Prostate gland (tissue), 2 donors: ENCODE data around the gene ARFGAP2. TPM values are rescaled to one million over a fixed set of nuclear protein-coding genes. Genes with fewer than 3 reads are reported as not detected.
"Not testable (repeated sequence)": the region's sequence is repeated elsewhere in the genome, so short reads cannot be mapped to it uniquely, and the experiment has no call there.

Experiments
- DNase-seq: peaks from one replicate; pipeline ENCODE4 v3.0.0-alpha.2; 2019; ENCODE audit warnings: low spot score
- H3K27ac ChIP-seq, 2 donors: fragments of 200-600 bp; sonication (generic); 2 replicates each; pipeline ENCODE4 v1.5.1; 2017 to 2019
- H3K27me3 ChIP-seq: fragments of 200-600 bp; sonication (generic); replicated peaks from 2 replicates; pipeline ENCODE4 v1.5.1; 2019; ENCODE audit not compliant: insufficient read depth
- H3K36me3 ChIP-seq, 2 donors: fragments of 200-600 bp; sonication (generic); 1 replicate in 1 of 2; 2 replicates in 1 of 2; pipeline versions ENCODE4 v1.5.1 to v1.8.1; 2017 to 2019
- H3K4me1 ChIP-seq: fragments of 200-600 bp; sonication (generic); replicated peaks from 2 replicates; pipeline ENCODE4 v1.5.1; 2019
- H3K4me3 ChIP-seq, 2 donors: fragments of 200-600 bp; sonication (generic); 2 replicates each; pipeline ENCODE4 v1.5.1; 2017 to 2019
- H3K9me3 ChIP-seq: fragments of 200-600 bp; sonication (generic); 2 replicates; pipeline ENCODE4 v1.5.1; 2017
- POLR2A ChIP-seq: fragments of 450-650 bp; IDR thresholded peaks from one replicate; pipeline ENCODE4 v1.6.1; 2016; ENCODE audit warnings: antibody characterized with exemption, mild to moderate bottlenecking
- POLR2AphosphoS5 ChIP-seq: sonication (generic); formaldehyde crosslinking; IDR thresholded peaks from one replicate; pipeline ENCODE4 v1.6.1; 2017; ENCODE audit warnings: antibody characterized with exemption
- WGBS: methylation state at CpG from one replicate; pipeline ENCODE4 v1.1.5; 2018; 5-methylcytosine and 5-hydroxymethylcytosine counted together
- intact Hi-C: fragments of 100-400 bp; cut with DNase I; formaldehyde crosslinking; loops from one replicate; pipeline ENCODE4 v1.14.2; 2022
- microRNA-seq: library from miRNA; unstranded; fragments of <30 nt; microRNA quantifications from one replicate; pipeline ENCODE4, GENCODE V29; 2016
- small RNA-seq, 2 donors: library from RNA; depleted of rRNA; stranded (forward); fragments of <200 nt; gene quantifications; one replicate each; pipeline ENCODE3, GENCODE V24; 2016
- total RNA-seq, 2 donors: library from RNA; depleted of rRNA; stranded (reverse); fragments of >200 nt; gene quantifications; one replicate each; pipeline ENCODE4 v1.1.0, GENCODE V29; 2016
- TF ChIP-seq, protein P1 (sequence below), 4 experiments: fragments of 200-600 bp in 2 of 4; fragments of 450-650 bp in 2 of 4; sonication (generic) in 2 of 4; IDR thresholded peaks; 1 replicate in 3 of 4; 2 replicates in 1 of 4; pipeline ENCODE4 v1.5.1; 2016 to 2019; ENCODE audit warnings: antibody characterized with exemption in 4 of 4, mild to moderate bottlenecking in 2 of 4, moderate library complexity in 2 of 4

ARFGAP2 gene
- total RNA-seq, 2 donors from 2014 or later = 111 to 146 TPM

DNA sequence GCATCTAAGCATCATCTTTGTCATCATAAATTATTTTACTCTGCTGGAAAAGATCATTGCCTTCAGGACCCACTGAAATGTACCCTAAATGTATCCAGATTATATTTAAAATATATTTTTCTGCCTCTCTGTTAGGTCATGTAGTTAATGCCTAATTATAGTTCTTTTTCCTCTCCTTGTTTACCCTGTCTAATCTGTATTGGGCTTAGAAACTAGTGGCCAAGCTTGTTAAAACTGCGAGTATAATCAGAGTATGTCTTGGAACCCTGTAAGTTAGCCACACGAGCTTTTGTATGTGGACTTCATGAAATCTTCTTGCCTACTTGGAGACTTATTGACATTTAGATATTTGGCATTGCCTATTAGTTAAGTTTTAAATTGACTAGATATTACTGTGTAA is 55.6 kb downstream of the ARFGAP2 start:
- no peak overlapping the region for H3K4me3 ChIP-seq
- no peak for DNase-seq
- no peaks in the 10 kb centered on the region for H3K27me3 ChIP-seq
- no peaks in the 10 kb centered on the region for H3K9me3 ChIP-seq
- TF ChIP-seq POLR2A = no peak
- TF ChIP-seq, protein P1, sequence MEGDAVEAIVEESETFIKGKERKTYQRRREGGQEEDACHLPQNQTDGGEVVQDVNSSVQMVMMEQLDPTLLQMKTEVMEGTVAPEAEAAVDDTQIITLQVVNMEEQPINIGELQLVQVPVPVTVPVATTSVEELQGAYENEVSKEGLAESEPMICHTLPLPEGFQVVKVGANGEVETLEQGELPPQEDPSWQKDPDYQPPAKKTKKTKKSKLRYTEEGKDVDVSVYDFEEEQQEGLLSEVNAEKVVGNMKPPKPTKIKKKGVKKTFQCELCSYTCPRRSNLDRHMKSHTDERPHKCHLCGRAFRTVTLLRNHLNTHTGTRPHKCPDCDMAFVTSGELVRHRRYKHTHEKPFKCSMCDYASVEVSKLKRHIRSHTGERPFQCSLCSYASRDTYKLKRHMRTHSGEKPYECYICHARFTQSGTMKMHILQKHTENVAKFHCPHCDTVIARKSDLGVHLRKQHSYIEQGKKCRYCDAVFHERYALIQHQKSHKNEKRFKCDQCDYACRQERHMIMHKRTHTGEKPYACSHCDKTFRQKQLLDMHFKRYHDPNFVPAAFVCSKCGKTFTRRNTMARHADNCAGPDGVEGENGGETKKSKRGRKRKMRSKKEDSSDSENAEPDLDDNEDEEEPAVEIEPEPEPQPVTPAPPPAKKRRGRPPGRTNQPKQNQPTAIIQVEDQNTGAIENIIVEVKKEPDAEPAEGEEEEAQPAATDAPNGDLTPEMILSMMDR (IDR thresholded peaks at IDR 0.05) = no peak
- TF ChIP-seq POLR2AphosphoS5 = no peak
- no peak overlapping the region for H3K27ac ChIP-seq
- H3K4me1 ChIP-seq = no peaks in the 10 kb centered on the region
- 62% methylated on average over 2 of the region's 2 CpGs for WGBS
- intact Hi-C loops = no loop called here
- no peaks in the 10 kb centered on the region for H3K36me3 ChIP-seq

DNA sequence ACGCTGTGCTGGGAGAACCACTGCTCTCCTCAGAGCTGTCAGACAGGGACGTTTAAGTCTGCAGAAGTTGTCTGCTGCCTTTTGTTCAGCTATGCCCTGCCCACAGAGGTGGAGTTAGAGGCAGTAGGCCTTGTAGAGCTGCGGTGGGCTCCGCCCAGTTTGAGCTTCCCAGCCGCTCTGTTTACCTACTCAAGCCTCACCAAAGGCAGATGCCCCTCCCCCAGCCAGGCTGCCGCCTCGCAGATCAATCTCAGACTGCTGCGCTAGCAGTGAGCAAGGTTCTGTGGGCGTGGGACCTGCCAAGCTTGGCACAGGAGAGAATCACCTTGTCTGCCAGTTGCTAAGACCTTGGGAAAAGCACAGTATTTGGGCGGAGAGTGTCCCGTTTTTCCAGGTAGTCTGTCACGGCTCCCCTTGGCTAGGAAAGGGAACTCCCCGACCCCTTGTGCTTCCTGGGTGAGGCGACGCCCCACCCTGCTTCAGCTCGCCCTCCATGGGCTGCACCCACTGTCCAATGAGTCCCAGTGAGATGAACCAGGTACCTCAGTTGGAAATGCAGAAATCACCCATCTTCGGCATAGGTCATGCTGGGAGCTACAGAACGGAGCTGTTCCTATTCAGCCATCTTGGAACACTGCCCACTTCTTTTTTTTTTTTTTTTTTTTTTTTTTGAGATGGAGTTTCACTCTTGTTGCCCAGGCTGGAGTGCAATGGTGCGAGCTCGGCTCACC is 57.6 kb downstream of the ARFGAP2 start:
- H3K36me3 ChIP-seq, H3K27ac ChIP-seq, intact Hi-C loops, H3K4me1 ChIP-seq, H3K27me3 ChIP-seq, H3K9me3 ChIP-seq: not testable (repeated sequence)
- H3K4me3 ChIP-seq = peak overlapping the region in 1 of 2 donors; percentile 18
- peak; percentile 56 for TF ChIP-seq POLR2AphosphoS5
- DNase-seq = peak; percentile 92
- 63% methylated on average over 20 of the region's 20 CpGs for WGBS

Small RNA genes lying within 50 kb of the gene (microRNA-seq; reads per million reads assigned to microRNA genes)
- not detected for gene MIR6745

Small RNA genes lying within 50 kb of the gene (small RNA-seq; reads per million reads assigned to genes)
- 0 reads per million in 2 donors for gene MIR6745

Other genes starting within 250 kb of the ARFGAP2 start
- 10 to 100 TPM; 28.5 to 47.0 TPM for gene CSTPP1, start 240.1 kb downstream of the ARFGAP2 start, total RNA-seq
- 10 to 100 TPM; 38.3 to 92.3 TPM for gene PACSIN3, start 9.6 kb upstream of the ARFGAP2 start, total RNA-seq
- 10 to 100 TPM; 27.4 to 41.3 TPM for gene DDB2, start 38.1 kb upstream of the ARFGAP2 start, total RNA-seq
- gene ACP2, start 71.9 kb upstream of the ARFGAP2 start, total RNA-seq = 100 to 1,000 TPM in 1 of 2 donors, 10 to 100 TPM in 1; 94.6 to 104 TPM
- gene NR1H3, start 81.1 kb upstream of the ARFGAP2 start, total RNA-seq = 10 to 100 TPM; 31.8 to 34.2 TPM
- 10 to 100 TPM; 53.6 to 87.3 TPM for gene MADD, start 93.3 kb upstream of the ARFGAP2 start, total RNA-seq
- under 1 TPM in 1 of 2 donors, not detected in 1; 0.91 TPM for gene MYBPC3, start 175.8 kb upstream of the ARFGAP2 start, total RNA-seq
- gene SPI1, start 201.7 kb upstream of the ARFGAP2 start, total RNA-seq = 10 to 100 TPM in 1 of 2 donors, 1 to 10 TPM in 1; 6.8 to 13.4 TPM
- 10 to 100 TPM; 53.1 to 93.7 TPM for gene SLC39A13, start 231.7 kb upstream of the ARFGAP2 start, total RNA-seq
- gene PSMC3, start 249.6 kb upstream of the ARFGAP2 start, total RNA-seq = 100 to 1,000 TPM in 1 of 2 donors, 10 to 100 TPM in 1; 99.2 to 133 TPM